NCI-H510A (cell line): ENCODE results near the gene KCNAB1.
"Not testable (repeated sequence)": the region's sequence is repeated elsewhere in the genome, so short reads cannot be mapped to it uniquely, and the experiment has no call there.

Experiments used
- DNase-seq: peaks from one replicate; lab custom pipeline; 2025; lab: John Stamatoyannopoulos, UW

The KCNAB1 gene

GRCh38 chr3:156218353-156218744 is 98.0 kb downstream of the KCNAB1 start:
- peak; percentile 73 for DNase-seq

- DNase-seq = not testable (repeated sequence)
Measured at GRCh38 chr3:156222381-156222780, 102.0 kb downstream of the KCNAB1 start.

GRCh38 chr3:156224046-156224445 is 103.7 kb downstream of the KCNAB1 start:
- DNase-seq = not testable (repeated sequence)

- no peak for DNase-seq
Measured at GRCh38 chr3:156226676-156227420, 106.5 kb downstream of the KCNAB1 start.

- no peak for DNase-seq
Measured at GRCh38 chr3:156227704-156228103, 107.3 kb downstream of the KCNAB1 start.

GRCh38 chr3:156230278-156230900 is 110.0 kb downstream of the KCNAB1 start:
- no peak for DNase-seq

GRCh38 chr3:156231221-156231620 is 110.8 kb downstream of the KCNAB1 start:
- not testable (repeated sequence) for DNase-seq

- no peak for DNase-seq
Measured at GRCh38 chr3:156233876-156234275, 113.5 kb downstream of the KCNAB1 start.

GRCh38 chr3:156236556-156237260 is 116.3 kb downstream of the KCNAB1 start:
- DNase-seq = no peak

GRCh38 chr3:156240642-156241041 is 120.3 kb downstream of the KCNAB1 start:
- DNase-seq = no peak

- no peak for DNase-seq
Measured at GRCh38 chr3:156246961-156247725, 126.8 kb downstream of the KCNAB1 start.

- DNase-seq = no peak
Measured at GRCh38 chr3:156250550-156250949, 130.2 kb downstream of the KCNAB1 start.

- no peak for DNase-seq
Measured at GRCh38 chr3:156251424-156251823, 131.0 kb downstream of the KCNAB1 start.

- DNase-seq = no peak
Measured at GRCh38 chr3:156252656-156253055, 132.3 kb downstream of the KCNAB1 start.

GRCh38 chr3:156253150-156253549 is 132.8 kb downstream of the KCNAB1 start:
- DNase-seq = no peak

- DNase-seq = no peak
Measured at GRCh38 chr3:156256256-156256655, 135.9 kb downstream of the KCNAB1 start.

- no peak for DNase-seq
Measured at GRCh38 chr3:156256945-156257344, 136.6 kb downstream of the KCNAB1 start.

GRCh38 chr3:156258301-156258700 is 137.9 kb downstream of the KCNAB1 start:
- DNase-seq = no peak

GRCh38 chr3:156259896-156260295 is 139.5 kb downstream of the KCNAB1 start:
- no peak for DNase-seq

GRCh38 chr3:156260331-156260730 is 140.0 kb downstream of the KCNAB1 start:
- DNase-seq = no peak

- DNase-seq = no peak
Measured at GRCh38 chr3:156264771-156265170, 144.4 kb downstream of the KCNAB1 start.

GRCh38 chr3:156271508-156271907 is 151.1 kb downstream of the KCNAB1 start:
- no peak for DNase-seq
